Psoas muscle (tissue), 8 donors: ENCODE data around the gene CRYBB1. TPM values are rescaled to one million over a fixed set of nuclear protein-coding genes. Genes with fewer than 3 reads are reported as not detected.

ENCODE experiments used
- ATAC-seq, 4 donors: fragments of 200-7000 bp; cut with Tn5 transposase; one replicate each; pipeline ENCODE4 v1.9.1; 2020; ENCODE audit warnings: moderate library complexity in 3 of 4, mild to moderate bottlenecking in 2 of 4
- DNase-seq, 2 donors: peaks; one replicate each; pipeline ENCODE4 v3.0.0-alpha.2; 2020
- H3K27ac ChIP-seq: fragments of 200-600 bp; one replicate; pipeline ENCODE4 v1.8.0; 2022
- H3K27me3 ChIP-seq, 3 donors: fragments of 200-600 bp in 1 of 3; one replicate each; pipeline versions ENCODE4 v1.6.1 to v1.8.0; 2013 to 2022; ENCODE audit warnings: low read length in 2 of 3, mild to moderate bottlenecking in 2 of 3, moderate library complexity in 1 of 3; ENCODE audit not compliant: insufficient read depth in 3 of 3
- H3K36me3 ChIP-seq, 2 donors: fragments of 200-600 bp in 1 of 2; one replicate each; pipeline versions ENCODE4 v1.6.1 to v1.8.0; 2013 to 2022; ENCODE audit warnings: low read depth in 1 of 2, mild to moderate bottlenecking in 1 of 2, moderate library complexity in 1 of 2; ENCODE audit not compliant: insufficient read depth in 1 of 2
- H3K4me1 ChIP-seq: fragments of 200-600 bp; one replicate; pipeline ENCODE4 v1.8.0; 2022
- H3K4me3 ChIP-seq: fragments of 200-600 bp; one replicate; pipeline ENCODE4 v1.8.0; 2022; ENCODE audit warnings: mild to moderate bottlenecking
- H3K9me3 ChIP-seq: fragments of 200-600 bp; one replicate; pipeline ENCODE4 v1.8.0; 2022
- CTCF ChIP-seq: fragments of 200-600 bp; IDR thresholded peaks from one replicate; pipeline ENCODE4 v1.8.0; 2022; ENCODE audit warnings: antibody characterized with exemption
- WGBS, 3 donors: extraction: QIAGEN DNeasy Blood & Tissue Kit; methylation state at CpG; one replicate each; pipeline versions ENCODE4 v1.1.6 to v1.1.7; 2013; 5-methylcytosine and 5-hydroxymethylcytosine counted together
- intact Hi-C, 2 donors: fragments of 100-400 bp; cut with DNase I; formaldehyde crosslinking; loops; one replicate each; pipeline versions ENCODE4 v1.11.0 to v1.14.2; 2022
- polyA plus RNA-seq, 3 donors: library from polyadenylated mRNA; stranded (reverse); fragments of 200-250 nt; gene quantifications; one replicate each; pipeline ENCODE4 v1.2.3, GENCODE V29; 2013
- total RNA-seq, 4 donors: library from RNA; stranded (reverse); fragmentation: NEBNext Ultra II Directional in 2 of 4; extraction: Animal tissue kit (Norgen Biotek cat#: 25700) in 2 of 4; gene quantifications; one replicate each; pipeline versions ENCODE4 v1.2.1 to v1.2.4, GENCODE V29; 2021 to 2023
- donor health status: healthy with polysubstance abuse.
- donor health status: DM: no; HTN: no; CAD: no; lungs with moderate emphysema.
- donor health status: Bipolar disorder and iron deficiency.
- donor health status: healthy.
- donor health status: DM: yes; HTN: yes; CAD: no.
- donor health status: DM: no; HTN: no; CAD: no.
- donor health status: DM: no; HTN: no; CAD: no.
- donor health status: DM: yes; HTN: yes; CAD: no.

The CRYBB1 gene
- total and polyA plus RNA-seq, 7 donors: 0.14 to 0.25 (median 0.22) TPM; not detected in 2

DNA sequence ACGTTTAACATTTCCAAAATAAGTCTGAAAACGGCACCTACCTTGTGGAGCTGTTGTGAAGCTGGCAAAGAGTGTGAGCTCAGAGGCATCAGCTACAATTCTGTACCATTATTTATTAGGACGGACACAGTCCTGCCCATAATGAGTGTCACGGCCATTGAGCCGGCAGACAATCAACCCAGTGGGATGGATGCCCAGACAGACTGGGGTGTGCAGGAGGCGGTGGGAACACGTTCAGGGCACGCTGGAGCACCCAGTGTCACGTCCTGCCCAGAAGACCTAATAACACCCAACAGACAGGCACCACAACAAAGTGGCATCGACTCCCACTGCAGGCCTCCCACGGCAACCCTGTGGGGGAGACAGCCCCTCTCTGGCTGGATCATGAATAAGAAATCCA lies 62.3 kb downstream of the CRYBB1 start:
- no peaks in the 10 kb centered on the region for H3K9me3 ChIP-seq
- ATAC-seq (peak in 2 of 4 donors; percentile 22 to 35), DNase-seq (no peak)
- TF ChIP-seq CTCF: no peak
- no peak overlapping the region for H3K4me3 ChIP-seq
- H3K36me3 ChIP-seq: no peaks in the 10 kb centered on the region
- intact Hi-C loops: loop anchor here in 1 of 2 donors (2.0 kb wide), 1 partner anchor 25 kb away; no protein-coding TSS in a partner anchor
- peak overlapping the region; percentile 76 for H3K27ac ChIP-seq
- peaks cover 73% of the 10 kb centered on the region for H3K4me1 ChIP-seq
- WGBS, 3 donors: 35 to 40% (median 37%) methylated on average over 11 of the region's 11 CpGs
- H3K27me3 ChIP-seq: no peaks in the 10 kb centered on the region

- Histone ChIP-seq H3K27me3 (no peaks in the 10 kb centered on the region), H3K4me3 (no peak overlapping the region), H3K9me3 (no peaks in the 10 kb centered on the region), H3K27ac (peak overlapping the region; percentile 76), H3K4me1 (peaks cover 77% of the 10 kb centered on the region), H3K36me3 (no peaks in the 10 kb centered on the region)
- no peak for TF ChIP-seq CTCF
- DNase-seq: no peak
- WGBS, 3 donors: 63 to 74% (median 71%) methylated on average over 6 of the region's 6 CpGs
- intact Hi-C loops: loop anchor here (2.0 to 5.0 kb wide), 2 partner anchors 24 to 32 kb away; no protein-coding TSS in a partner anchor
- ATAC-seq: no peak
Observed at GRCh38 chr22:26554956-26555355, 62.9 kb downstream of the CRYBB1 start.

DNA sequence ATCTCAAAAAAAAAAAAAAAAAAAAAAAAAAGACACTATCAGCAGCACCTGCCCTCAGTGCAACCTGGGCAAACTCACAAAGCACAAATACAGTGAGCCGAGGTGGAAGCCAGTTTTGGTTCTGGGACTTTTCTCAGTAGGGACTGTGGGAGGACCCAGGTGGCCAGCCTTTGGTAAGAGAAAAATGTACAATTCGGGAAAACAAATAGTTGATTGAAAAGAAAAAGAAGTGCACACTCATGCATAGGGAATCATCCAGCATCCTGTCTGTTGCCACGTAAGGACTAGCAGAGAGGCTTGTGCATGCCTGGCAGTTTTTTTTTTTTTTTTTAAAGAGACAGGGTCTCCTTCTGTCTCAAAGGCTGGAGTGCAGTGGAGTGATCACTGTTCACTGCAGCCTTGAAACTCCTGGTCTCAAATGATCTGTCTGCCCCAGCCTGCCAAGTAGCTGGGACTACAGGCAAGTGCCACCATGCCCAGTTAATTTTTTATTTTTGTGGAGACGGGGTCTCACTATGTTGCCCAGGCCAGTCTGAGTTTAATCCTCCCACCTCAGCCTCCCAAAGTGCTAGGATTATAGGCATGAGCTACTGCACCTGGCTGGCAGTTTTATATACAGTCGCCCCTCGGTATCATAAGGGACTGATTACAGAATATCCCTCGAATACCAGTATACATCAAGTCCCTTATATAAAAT lies 64.6 kb downstream of the CRYBB1 start:
- intact Hi-C loops: loop anchor here in 1 of 2 donors (5.0 kb wide), 1 partner anchor 34 kb away; no protein-coding TSS in a partner anchor

DNA sequence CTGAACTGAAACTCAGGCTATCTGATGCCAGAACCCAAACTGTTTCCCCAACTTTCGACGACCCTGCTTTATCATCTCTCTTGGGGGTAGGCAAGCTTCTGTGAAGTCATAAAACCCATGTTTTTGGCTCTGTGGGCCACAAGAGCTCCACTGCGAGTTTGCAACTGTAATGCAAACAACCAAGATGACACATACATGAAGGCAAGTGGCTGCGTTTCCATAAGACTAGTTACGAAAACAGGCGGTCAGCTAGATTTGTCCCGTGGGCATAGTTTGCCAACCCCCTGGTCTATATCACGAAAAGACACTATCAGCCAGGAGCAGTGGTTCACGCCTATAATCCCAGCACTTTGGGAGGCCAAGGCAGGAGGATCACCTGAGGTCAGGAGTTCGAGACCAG lies 65.4 kb downstream of the CRYBB1 start:
- Histone ChIP-seq H3K4me3 (no peak overlapping the region), H3K27me3 (no peaks in the 10 kb centered on the region), H3K9me3 (no peaks in the 10 kb centered on the region), H3K36me3 (no peaks in the 10 kb centered on the region), H3K4me1 (peaks cover 75% of the 10 kb centered on the region), H3K27ac (peak overlapping the region; percentile 76)
- ATAC-seq (no peak), DNase-seq (no peak)
- intact Hi-C loops: loop anchor here in 1 of 2 donors (5.0 kb wide), 1 partner anchor 35 kb away; no protein-coding TSS in a partner anchor
- no peak for TF ChIP-seq CTCF
- WGBS, 3 donors: 53 to 78% (median 66%) methylated on average over 9 to 10 of the region's 10 CpGs

More for the DNA sequence above, 64.6 kb downstream of the CRYBB1 start:
- H3K9me3 ChIP-seq: no peaks in the 10 kb centered on the region
- no peak for TF ChIP-seq CTCF
- 44 to 61% (median 46%) methylated on average over 7 of the region's 7 CpGs for WGBS, 3 donors
- H3K27ac ChIP-seq: peak overlapping the region; percentile 76
- no peaks in the 10 kb centered on the region for H3K27me3 ChIP-seq
- DNase-seq: no peak
- H3K36me3 ChIP-seq: no peaks in the 10 kb centered on the region
- ATAC-seq: peak; percentile 45 to 58 (median 48)
- peaks cover 75% of the 10 kb centered on the region for H3K4me1 ChIP-seq
- no peak overlapping the region for H3K4me3 ChIP-seq
